LoVo (cell line): ENCODE measurements around the gene XIAP.
"Not testable (repeated sequence)": the region's sequence is repeated elsewhere in the genome, so short reads cannot be mapped to it uniquely, and the experiment has no call there.

Experiments used
- DNase-seq: peaks from one replicate; pipeline ENCODE4 v3.0.0-alpha.2; 2016; ENCODE audit warnings: low spot score

Gene XIAP

DNA sequence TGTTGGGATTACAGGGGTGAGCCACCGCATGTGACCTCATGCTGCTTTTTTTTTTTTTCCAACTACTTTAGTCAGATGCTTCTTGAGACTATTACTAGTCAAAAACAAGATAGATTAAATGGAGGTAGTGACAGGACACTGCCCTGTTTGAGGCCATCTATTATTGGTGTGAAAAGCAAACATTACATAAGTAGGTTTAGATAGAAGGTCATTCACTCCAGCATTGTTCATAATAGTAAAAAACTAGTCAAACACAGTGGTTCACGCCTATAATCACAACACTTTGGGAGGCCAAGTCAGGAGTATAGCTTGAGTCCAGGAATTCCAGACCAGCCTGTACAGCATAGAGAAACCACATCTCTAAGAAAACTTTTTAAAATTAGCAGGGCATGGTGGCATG is 16.3 kb downstream of the XIAP start:
- DNase-seq: no peak

DNA sequence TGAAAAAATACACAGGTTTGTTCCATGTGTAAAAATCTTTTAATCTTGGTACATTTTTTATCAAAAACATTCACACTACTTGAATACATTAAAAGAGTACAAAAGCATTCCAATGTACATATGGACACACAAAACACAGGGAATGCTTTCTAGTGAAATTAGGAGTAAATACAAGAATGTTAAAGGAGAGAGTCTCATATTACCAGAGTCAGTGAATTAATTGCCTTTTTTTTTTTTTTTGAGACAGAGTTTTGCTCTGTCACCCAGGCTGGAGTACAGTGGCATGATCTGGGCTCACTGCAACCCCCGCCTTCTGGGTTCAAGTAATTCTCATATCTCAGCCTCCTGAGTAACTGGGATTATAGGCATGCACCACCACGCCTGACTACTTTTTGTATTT is 17.0 kb downstream of the XIAP start:
- no peak for DNase-seq

DNA sequence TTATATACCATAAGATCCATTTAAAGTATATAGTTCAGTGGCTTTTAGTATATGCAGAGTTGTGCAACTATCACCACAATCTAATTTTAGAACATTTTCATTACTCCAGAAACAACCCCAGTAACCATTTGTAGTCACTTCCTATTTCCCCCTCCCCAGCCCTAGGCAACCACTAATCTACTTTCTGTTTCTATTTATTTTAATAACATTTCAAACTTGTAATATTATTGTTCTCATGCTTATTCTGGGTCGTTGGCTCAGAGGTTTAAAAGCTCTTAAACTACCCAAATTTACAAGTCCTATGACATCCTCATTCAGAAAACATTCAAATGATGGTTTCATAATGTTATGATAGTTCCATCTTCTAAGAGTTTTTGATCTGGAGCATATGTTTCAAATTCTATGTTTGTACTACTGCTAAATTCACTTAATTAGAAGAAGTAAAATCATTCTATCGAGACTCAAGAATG is 18.4 kb downstream of the XIAP start:
- DNase-seq: no peak

DNA sequence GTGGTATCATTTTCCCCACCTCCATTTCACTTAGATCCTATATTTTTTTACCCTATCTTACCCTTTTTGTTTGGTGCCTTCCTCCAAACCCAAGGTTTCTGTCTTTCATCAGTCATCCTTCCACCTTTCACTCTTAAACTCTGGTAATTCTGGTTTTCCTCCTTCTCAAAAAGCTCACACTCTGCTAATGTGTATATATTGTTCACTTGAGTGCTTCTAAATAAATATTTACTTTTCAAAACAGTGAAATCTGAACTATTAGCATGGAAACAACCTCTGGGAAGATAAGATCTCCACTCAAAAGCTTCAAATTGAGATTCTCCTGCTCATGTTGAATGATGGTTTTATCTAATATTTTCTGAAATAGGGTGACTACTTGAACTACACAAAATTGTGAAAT is 21.5 kb downstream of the XIAP start:
- no peak for DNase-seq

DNA sequence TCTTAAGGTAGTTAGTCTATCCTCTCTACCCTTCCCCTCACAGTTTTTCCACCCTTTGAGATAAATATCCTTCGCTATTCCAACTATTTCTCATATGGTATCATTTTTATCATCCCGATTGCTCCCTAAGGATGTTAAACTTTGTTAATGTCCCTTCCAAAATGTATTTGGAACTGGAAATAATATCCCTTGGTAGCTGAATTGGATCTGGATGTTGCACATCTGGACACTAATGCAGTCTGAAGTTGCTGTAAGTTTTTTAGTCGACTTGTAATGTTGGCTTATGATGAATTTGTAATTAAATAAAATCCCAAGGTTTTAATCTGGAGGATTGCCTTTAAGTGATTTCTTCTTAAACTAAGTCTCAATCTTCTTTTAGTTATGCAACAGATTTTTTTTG is 22.5 kb downstream of the XIAP start:
- DNase-seq: no peak

DNA sequence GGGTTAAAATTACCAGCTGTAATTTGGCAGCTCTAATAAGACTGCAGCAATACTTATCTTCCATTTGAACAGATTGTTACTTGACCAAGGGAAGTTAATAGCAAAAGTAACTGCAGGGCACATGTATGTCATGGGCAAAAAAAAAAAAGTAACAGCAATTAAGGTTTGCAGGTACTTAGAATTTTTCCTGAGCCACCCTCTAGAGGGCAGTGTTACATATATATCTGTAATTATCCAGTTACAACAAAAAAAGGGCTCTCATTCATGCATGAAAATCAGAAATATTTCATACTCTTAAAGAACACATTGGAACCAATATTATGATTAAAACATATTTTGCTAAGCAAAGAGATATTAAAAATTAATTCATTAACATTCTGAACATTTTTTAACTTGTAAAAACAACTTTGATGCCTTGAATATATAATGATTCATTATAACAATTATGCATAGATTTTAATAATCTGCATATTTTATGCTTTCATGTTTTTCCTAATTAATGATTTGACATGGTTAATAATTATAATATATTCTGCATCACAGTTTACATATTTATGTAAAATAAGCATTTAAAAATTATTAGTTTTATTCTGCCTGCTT is 25.1 kb downstream of the XIAP start:
- peak; percentile 46 for DNase-seq

DNA sequence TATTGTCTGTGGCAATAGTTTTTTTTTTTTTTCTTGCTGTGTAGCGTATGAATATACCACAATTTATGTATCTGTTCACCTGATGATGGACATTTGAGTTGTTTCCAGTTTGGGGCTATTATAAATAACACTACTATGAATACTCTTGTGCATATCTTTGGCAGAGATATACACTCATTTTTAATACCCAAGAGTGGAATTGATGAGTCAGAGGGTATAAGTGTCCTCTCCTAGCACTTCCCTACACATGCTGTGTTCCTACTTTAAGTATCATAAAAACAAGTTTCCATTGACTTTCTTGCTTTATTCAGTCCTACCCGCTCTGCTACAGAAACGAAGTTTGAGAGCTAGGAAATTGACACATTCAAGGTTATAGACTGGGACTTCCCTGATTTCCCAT is 39.8 kb downstream of the XIAP start:
- DNase-seq: no peak

DNA sequence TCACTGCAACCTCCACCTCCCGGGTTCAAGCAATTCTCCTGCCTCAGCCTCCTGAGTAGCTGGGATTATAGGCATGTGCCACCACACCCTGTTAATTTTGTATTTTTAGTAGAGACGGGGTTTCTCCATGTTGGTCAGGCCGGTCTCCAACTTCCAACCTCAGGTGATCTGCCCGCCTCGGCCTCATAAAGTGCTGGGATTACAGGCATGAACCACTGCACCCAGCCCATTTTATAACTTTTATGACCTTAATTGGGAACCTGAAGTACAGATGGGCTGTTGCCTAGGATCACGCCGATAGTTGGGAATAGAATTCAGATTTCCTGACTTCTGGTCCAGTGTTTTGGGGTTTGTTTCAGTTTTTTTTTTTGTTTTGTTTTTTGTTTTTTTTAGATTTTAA is 43.4 kb downstream of the XIAP start:
- DNase-seq: not testable (repeated sequence)

DNA sequence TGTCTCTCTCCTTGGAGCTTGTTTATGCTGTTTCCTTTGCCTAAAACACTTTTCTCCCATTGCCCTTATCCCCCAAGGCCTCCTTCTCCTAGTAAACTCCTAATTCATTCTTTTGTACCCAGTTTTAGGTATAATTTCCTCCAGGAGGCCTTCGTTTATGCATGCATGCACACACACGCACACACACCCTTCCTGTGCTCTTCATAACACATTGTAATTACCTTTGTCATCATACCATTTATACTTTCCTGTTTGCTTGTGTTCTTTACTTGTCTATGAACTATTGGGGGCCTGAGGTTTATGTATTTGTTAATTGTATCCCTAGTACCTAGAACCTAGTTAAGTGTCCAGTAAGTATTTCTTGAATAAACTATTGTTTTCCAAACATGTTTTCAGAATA is 45.5 kb downstream of the XIAP start:
- DNase-seq: no peak

DNA sequence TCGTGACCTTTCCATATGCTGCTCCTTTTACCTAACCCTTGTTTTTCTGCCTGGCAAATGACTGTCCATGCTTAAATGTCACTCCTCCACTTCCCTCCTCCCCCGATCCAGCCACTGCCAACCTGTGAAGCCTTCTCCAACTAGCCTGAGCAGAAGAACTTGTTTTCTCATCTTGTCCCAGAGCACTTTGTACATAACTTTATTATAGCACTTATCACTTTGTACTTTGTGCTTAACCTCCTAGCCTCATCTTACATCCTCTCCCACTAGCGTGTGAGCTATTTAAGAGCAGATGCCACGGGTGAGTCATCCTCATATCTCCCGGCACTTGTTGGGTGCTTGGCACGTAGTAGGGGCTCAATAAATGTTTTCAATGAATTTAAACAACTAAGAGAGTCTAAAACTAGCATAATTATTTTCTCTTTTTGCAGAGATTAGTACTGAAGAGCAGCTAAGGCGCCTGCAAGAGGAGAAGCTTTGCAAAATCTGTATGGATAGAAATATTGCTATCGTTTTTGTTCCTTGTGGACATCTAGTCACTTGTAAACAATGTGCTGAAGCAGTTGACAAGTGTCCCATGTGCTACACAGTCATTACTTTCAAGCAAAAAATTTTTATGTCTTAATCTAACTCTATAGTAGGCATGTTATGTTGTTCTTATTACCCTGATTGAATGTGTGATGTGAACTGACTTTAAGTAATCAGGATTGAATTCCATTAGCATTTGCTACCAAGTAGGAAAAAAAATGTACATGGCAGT is 46.9 kb downstream of the XIAP start:
- DNase-seq: no peak

DNA sequence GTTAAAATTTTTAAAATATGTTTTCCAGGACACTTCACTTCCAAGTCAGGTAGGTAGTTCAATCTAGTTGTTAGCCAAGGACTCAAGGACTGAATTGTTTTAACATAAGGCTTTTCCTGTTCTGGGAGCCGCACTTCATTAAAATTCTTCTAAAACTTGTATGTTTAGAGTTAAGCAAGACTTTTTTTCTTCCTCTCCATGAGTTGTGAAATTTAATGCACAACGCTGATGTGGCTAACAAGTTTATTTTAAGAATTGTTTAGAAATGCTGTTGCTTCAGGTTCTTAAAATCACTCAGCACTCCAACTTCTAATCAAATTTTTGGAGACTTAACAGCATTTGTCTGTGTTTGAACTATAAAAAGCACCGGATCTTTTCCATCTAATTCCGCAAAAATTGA is 49.7 kb downstream of the XIAP start:
- no peak for DNase-seq

DNA sequence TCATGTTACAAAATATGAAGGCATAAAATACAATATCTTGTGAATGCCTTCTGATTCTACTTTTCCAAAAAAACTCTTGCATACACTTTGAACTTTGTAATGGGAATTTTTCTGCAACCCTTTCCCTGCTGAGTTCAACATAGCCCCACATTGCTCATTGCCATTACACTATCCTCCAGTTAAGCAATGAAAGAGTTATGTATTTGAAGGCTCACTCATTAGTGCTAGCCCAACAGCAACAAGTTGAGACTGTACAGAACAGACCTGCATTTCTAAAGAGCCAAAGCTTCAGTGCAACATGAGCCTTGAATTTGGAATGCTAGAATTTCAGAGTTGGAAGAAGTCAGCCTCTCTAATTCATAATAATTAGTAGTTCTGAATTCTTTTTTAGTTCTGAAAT is 57.2 kb downstream of the XIAP start:
- DNase-seq: no peak

DNA sequence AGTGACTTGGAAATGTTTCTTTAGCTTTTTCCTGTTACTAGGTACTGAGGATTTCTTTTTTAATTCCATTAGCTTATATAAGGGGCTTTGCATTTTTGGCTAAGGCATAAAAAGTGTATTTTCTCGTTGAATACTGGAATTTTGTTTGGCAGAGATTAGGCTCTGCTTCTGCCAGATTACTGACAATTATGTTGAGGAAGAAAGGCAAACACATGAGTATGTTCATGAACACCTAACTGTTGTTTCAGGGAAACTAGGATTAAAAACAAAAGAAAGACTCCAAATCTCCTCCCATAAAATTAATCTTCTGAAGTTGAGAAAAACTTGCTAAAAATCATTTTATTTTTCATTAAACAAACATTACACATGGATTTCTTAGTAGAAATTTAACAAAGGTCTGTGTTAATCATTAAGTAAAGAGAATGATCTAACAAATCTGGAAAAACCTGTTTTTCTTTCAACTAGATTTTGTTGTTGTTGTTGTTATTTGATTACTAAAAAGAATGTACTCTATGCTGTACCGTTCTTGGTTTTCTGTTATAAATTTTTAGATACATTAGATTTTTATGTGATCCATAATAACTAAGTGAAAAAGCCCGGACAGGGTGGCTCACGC is 58.4 kb downstream of the XIAP start:
- no peak for DNase-seq

DNA sequence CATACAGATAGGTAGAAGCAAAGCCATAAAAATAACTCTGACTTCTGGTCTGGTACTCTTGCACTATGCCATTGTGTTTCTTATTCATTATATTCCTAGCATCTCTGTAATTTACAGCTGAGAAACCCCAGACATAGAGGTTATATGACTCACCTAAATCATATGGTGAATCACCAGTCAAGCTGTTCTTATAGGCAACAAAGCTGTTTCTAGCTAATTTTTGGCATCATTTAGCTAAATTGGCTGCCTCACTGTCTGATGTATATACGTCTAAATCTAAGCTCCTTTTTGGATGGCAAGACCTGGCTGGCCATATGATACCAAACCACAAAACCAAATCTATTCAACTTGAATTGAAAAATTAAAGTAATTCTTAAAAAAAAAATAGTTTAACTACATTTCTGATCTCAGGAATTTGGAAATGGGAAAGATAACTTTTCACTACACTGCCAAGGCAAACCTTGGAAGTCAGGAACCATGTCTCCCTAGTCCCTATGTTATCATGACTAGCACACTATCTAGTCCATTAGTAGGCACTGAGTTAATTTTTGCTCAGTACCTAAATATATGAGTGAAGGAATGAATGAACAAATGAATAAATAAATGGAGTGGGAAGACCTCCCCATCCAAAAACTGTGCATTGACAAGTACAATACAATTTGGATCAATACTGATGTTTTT is 60.4 kb downstream of the XIAP start:
- peak; percentile 9 for DNase-seq

DNA sequence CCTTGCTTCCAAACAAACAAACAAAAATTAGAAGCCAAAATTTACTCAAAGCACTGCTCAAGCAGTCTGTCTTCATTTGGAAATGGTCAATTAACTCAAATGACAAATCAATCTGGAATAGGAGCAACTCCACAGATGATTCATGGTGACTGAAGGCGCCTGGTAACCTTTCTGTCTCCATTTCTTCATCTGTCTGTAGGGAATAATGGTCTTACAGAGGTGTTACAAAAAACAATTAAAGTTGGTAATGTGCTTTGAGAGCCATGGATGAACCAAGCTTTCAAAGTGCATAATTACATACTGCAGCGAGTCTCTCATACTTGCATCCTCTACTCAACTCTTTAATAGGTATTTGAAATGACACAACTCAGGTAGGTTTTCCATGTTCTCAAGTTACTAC is 63.4 kb downstream of the XIAP start:
- DNase-seq: no peak

DNA sequence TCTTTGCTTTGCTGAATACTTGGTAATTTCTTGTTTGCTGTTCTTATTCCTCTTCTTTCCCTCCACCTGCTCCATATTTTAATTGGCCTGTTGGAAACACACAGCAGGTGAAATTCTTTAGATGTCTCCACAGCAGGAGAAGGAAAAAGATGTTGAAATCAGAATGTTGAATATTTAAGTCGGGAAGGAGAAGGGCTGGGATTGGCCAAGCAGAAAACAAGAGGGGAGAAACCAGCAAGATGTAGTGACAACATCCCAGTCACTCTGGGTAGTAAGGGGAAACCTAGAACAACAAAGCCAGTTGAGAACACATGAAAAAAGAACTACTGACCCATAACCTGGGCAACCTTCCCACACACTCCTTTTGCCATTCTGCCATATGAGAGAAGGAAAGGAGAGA is 64.3 kb downstream of the XIAP start:
- DNase-seq: no peak

DNA sequence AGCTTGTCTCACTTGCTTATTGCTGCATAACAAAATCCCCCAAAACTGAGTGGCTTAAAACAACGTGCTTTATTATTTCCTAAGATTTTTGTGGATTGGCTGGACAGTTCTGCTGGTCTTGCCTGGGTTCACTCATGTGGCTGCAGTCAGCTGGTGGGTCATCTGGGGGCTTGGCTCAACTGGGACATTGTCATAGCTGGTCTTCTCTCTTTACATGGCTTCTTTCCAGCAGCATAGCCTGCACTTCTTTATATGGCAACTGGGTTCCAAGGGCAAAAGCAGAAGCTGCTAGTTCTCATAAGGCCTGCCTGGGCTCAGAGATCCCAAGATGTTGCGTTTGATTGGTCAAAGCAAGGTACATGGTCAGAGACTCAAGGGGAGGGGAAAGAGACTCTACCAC is 68.0 kb downstream of the XIAP start:
- DNase-seq: no peak

DNA sequence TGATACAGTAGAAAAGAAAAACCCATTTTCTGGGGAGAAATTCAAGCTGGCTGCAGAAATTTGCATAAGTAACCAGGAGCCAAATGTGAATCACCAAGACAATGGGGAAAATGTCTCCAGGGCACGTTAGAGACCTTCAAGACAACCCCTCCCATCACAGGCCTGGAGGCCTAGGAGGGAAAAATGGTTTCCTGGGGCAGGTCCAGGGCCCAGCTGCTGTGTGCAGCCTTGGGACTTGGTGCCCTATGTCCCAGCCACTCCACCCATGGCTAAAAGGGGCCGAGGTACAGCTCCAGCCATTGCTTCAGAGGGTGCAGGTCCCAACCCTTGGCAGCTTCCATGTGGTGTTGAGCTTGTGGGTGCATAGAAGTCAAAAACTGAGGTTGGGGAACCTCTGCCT is 72.2 kb downstream of the XIAP start:
- not testable (repeated sequence) for DNase-seq

DNA sequence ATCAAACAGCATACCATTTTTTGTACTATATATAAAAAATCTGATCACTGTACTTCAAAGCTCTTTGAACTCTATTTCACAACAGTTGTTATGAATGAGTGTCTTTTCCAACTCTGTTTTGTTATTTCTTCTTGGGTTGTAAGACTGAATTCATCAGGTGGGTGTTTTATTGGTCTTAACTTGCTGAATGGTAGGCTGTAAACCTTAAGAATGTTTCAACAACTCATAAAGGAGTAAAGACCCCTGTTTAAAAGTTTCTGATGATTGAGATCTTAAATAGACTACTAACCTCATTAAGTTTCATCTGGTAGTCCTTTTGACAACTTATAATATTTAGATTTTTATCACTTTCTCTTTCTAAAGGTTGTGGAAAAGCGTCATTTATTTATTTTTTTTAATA is 83.2 kb downstream of the XIAP start:
- no peak for DNase-seq

DNA sequence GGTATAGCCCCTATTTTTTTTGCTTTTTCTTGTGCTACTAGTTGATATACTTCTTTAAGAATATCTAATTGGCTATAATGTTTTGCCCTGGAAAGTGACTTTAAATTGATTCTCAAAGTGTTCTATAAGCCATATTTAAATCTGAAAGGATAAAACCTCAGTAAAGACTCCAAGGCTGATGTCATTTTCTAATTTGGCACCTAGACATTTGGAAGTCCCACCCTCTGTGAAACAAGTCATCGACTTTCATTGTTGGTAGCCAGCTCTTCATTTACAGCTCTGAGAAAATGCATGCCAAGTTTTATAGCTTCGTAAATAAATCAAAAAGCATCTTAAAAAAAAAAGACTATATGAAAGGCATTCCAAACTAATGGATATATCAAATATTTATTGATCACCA is 83.6 kb downstream of the XIAP start:
- no peak for DNase-seq

DNA sequence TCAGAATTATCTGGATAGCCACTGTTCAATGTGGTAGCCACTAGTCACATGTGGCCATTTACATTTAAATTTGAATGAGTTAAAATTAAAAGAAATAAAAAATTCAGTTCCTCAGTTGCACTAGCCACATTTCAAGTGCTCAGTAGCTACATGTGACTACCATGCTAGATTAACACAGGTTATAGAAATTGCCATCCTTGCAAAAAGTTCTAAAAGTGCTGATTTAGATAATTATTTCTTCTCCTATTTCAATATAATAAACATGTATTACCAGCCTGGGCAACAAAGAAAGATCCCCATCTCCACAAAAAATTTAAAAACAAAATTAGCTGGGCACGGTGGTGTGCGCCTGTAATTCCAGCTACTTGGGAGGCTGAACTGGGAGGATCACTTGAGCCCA is 90.0 kb downstream of the XIAP start:
- DNase-seq: no peak

DNA sequence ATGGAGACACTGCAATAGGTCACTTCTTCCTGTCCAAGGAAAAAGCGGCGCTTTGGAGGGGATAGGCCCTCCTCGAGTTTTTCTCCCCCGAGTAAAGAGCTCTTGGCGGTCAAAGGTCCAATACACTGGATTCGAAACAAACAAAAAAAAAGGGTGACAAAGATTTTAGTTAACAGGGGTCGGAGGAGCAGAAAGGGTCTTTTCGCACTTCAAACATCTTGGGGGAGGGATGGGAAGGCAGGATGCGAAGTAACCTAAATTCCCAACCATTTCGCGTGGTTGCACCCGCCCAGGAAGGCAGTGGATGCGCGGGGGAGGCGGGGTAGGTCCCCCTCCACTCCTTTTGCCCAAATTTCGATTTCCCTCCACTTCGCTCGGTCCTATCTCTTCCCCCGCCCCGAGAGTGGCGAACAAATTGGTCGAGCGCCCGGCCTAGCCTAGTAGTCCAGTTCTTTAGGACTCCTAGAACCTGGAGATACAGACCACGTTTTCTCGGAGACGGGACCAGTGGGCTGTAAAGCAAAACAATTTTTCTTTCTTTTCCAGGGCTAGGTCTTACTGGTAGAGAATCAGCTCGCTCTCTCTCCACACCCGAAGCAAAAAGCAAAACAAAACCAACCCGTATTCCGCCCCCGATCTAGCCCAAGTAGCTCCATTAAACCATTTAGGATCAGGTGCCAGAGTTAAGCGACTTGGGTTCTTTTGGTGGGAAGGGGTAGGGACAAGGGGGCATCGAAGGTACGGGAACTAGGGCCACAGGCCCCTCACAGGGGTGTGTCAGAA is 99.6 kb downstream of the XIAP start:
- peak; percentile 24 for DNase-seq
